DLD1 (cell line): Measurements from ENCODE around the gene SAMM50.
"Not testable (repeated sequence)": the region's sequence is repeated elsewhere in the genome, so short reads cannot be mapped to it uniquely, and the experiment has no call there.

Experiments used
- in situ Hi-C: cut with HindIII; loops from 2 replicates; pipeline ENCODE4 v1.10.0; 2017; ENCODE audit warnings: low sequenced_read_pairs

Gene SAMM50

DNA sequence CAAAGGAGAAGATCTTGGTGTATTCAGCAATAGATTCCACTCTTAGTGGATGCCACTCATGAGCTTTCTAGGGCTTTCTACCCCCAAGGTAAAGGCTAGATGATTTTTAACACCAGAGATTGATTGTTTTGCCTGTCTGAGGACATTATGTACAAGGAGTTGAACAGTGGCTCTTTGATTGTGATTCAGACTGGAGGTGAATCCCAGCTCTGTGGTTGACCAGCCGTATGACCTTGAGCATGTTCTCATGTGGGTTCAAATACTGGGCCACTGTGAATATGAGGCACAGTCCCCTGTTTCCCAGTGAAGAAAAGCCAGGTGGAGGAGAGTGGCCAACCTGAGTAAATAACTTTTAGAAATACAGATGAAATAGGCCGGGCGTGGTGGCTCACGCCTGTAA, 44.9 kb downstream of the SAMM50 start:
- in situ Hi-C loops, result loop anchor here (10.0 kb wide), 1 partner anchor 85 kb away; no protein-coding TSS in a partner anchor

DNA sequence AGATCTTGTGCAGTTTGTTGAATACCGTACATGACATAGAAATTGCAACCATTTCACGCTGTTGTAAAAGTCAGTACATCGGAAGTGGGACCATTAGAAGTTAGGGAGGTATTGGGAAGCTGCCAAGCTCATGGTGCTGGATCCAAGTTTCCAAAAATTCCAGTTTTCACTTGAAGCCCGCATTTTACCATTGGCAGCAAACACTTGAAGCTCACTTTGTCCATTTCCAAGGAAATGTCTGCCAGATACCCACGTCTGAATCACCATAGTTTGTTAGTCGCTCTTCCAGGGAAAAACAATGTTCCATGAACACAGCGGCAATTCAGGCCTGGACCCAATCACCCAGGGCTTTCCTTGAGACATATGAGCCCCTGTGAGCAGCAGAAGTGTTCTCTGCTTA, 46.3 kb downstream of the SAMM50 start:
- in situ Hi-C loops, result loop anchor here (10.0 kb wide), 1 partner anchor 83 kb away; no protein-coding TSS in a partner anchor

- in situ Hi-C loops, result loop anchor here (10.0 kb wide), 1 partner anchor 82 kb away; no protein-coding TSS in a partner anchor
These were observed 47.1 kb downstream of the SAMM50 start for GRCh38 chr22:44002324-44002723.

DNA sequence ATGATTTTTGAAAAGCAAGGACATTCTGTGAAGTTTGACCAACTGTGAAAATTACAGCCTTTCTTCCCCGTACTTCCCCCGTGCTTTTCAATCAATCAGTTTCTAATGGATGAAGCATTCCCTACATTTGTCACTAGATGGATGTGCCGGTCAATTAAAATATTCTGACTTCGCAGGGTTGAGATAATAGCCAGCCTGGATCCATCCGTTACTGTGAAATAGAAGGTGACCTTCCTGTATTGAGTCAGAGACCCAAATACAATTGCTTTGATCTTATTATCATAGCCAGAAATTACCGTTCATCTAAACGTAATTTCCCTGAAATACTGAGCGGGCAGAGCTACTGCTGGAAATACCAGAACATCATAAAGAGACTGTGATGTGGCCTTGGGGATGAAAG, 47.8 kb downstream of the SAMM50 start:
- in situ Hi-C loops, result loop anchor here (10.0 kb wide), 1 partner anchor 82 kb away; no protein-coding TSS in a partner anchor

DNA sequence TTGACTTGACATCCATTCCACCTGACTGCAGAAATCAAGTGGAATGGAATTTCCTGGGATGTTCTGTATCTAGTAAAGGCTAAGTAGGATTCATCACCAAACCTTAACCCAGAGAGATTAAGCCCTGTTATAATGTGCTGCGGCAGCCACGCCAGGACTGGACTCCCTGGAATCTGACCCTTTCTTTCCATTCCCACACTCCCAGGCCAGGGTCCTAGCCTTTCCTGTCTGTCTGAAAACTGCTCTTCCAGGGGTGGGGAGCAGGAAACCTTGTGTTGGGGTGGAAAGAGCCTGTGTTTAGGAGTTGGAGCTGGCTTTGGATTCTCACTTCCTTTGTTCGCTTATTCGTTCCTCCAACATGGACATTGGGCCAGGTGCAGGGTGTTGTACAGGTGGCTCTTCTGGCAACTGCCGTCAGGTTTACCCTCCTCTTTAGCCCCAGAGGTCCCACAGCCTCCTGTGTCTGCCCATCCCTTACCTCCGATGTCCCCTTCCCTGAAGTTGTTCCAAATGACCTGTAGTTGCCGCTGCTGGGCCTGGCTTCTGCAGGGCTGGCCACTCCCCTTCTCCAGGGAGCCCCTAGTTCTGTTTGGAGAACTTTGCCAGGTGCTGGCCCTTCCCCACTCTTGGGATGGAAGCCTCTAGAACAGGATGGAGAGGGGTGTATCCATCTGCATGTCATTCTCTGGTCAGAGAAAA, 48.3 kb downstream of the SAMM50 start:
- in situ Hi-C loops, result loop anchor here (10.0 kb wide), 1 partner anchor 81 kb away; no protein-coding TSS in a partner anchor

GRCh38 chr22:44004104-44004460, 48.8 kb downstream of the SAMM50 start:
- in situ Hi-C loops, result loop anchor here (10.0 kb wide), 1 partner anchor 81 kb away; no protein-coding TSS in a partner anchor

DNA sequence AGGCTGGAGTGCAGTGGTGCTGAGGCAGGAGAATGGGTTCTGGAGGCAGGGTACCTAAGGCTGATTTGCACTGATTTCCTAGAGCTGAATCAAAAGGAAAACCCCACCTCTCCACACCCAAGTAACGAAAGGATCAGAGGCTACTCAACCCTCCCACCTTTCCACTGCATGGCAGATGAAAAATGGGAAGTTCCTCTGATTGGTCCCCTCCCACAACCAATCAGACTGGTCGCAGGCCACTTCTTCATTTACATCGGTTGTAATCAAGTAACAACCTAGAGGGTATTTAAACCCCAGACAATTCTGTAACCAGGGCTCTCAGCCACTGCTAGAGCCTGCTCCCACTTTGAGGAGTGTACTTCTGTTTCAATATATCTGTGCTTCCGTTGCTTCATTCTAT, 50.3 kb downstream of the SAMM50 start:
- in situ Hi-C loops, result loop anchor here (10.0 kb wide), 1 partner anchor 79 kb away; no protein-coding TSS in a partner anchor

- in situ Hi-C loops, result no loop called here
These were observed 56.9 kb downstream of the SAMM50 start for GRCh38 chr22:44012162-44012561.

GRCh38 chr22:44012591-44012990, 57.3 kb downstream of the SAMM50 start:
- in situ Hi-C loops, result no loop called here

- in situ Hi-C loops, result no loop called here
These were observed 59.0 kb downstream of the SAMM50 start for GRCh38 chr22:44014241-44014640.

GRCh38 chr22:44016586-44016985, 61.3 kb downstream of the SAMM50 start:
- in situ Hi-C loops, result not testable (repeated sequence)

DNA sequence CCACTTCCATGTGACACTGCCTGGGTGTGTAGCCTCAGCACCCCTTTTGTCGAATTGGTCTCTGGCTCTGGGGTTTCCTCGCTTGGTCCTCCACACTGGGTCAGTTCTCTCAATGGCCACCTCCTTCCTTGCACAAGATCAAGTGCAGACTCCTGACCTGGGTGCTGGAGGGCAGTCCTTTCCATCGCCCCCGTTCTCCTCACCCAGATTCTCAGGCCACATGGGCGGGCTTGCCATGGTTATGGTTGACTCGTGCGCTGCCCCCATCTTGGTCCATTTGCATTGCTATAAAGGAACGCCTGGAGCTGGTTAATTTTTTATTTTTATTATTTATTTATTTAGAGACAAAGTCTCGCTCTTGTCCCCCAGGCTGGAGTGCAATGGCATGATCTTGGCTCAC, 63.4 kb downstream of the SAMM50 start:
- in situ Hi-C loops, result no loop called here

DNA sequence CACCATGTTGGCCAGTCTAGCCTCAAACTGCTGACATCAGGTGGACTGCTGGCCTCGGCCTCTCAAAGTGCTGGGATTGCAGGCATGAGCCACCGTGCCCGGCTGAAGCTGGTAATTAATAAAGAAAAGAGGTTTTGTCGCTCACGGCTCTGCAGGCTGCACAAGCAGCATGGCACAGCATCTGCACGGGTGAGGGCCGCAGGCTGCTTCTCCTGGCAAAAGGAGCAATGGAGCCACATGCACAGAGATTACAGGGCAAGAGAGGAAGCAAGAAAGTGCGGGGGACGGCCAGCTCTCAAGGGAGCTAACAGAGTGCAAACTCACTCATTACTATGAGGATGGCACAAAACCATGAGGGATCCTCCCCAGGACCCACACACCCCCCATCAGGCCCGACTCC, 64.2 kb downstream of the SAMM50 start:
- in situ Hi-C loops, result no loop called here

DNA sequence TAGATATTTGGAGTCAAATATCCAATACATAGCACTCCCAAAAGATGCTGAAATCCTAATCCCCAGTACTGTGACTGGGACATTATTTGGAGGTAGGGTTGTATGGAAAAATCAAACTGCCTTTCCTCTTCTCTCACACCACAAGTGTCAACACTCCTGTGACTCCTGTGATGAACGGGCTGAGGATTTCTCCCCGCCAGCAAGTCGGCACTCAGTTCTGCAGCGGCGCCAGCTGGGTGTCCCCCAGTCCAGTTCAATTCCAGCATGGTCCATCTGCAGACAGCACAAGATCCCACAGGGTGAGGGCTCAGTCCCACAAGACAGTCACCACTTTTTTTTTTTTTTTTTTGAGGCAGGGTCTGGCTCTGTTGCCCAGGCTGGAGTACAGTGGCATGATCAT, 64.6 kb downstream of the SAMM50 start:
- in situ Hi-C loops, result no loop called here

- in situ Hi-C loops, result no loop called here
These were observed 65.7 kb downstream of the SAMM50 start for GRCh38 chr22:44020981-44021380.

GRCh38 chr22:44023404-44024287, 68.4 kb downstream of the SAMM50 start:
- in situ Hi-C loops, result no loop called here

- in situ Hi-C loops, result no loop called here
These were observed 69.2 kb downstream of the SAMM50 start, which contains the start of gene PARVB for GRCh38 chr22:44024288-44024921. Gene PARVB, plus strand, starts transcription at chr22:44024302. Its CDS starts 38 bp downstream, at chr22:44024340.

DNA sequence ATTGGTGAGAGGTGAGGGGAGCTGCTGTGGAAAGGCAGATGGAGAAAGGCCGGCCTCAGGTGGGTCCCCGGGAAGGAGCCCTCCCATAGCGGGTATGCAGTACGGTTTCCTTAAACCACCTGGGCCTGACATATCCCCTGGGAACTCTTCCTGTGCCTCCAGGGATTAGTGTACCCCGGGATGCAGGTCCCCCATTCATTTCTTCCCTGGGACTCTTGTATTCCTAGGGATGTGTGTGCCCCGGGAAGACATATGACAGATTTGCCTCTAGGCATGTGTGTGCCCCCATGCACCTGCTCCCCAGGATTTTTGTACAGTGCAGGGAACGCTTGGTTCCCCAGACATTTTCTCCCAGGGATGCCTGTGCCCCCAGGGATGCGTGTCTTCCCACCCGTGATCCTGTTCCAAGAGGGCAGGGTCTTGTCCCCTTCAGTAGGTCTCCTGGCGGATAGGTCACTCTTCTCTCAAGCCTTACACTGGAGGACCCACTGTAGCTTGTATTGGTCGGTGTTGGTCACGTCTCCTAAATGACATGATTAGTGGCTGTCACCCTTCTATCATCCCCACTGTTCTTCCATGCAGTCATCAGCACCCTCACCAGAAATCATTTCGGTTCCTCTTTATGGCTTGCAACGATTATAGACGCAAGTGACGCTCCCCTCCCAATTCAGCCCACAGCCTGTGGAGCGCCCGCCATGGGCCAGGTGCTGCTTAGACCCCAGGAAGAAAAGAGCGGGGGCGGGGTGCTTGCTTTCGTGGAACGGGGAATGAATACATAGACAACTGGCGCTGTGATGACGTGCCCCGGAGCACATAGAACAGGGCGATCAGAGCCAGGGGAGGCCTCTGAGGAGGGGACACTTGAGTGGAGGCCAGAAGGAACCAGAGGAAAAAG, 70.2 kb downstream of the SAMM50 start:
- in situ Hi-C loops, result no loop called here

DNA sequence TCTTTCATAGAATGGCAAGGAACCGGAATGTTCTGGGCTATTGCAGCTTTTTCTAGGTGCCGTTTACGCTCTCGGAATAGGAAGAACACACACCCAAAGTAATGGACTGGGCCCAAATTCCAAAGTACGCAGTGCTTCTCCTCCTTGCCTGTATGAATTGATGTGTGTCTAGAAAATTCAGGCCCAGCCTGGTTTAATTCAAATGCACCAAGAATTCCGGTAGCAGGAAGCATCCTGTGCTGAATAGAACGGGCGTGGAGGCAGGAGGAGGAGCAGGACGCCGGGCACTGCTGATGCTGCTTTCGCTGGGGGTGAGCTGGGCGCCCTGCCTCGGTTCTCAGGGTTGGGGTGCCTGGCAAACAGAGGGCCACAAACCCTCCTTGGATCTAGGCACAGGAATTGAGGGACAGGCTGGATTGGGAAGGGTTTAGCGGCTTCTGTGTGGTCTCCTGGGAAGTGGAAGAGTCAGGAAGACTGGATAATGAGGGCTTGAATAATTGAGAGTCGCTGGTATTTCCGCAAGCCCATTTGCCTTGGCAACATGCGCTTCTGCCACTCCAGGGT, 70.9 kb downstream of the SAMM50 start:
- in situ Hi-C loops, result no loop called here
